ENCODE results near the gene RAB10.
"Not testable (repeated sequence)": the region's sequence is repeated elsewhere in the genome, so short reads cannot be mapped to it uniquely, and the experiment has no call there.

- TF ChIP-seq CTCF (conservative IDR thresholded peaks at IDR 0.05; ENCODE audit: low read depth, low read length); EZH2 (IDR thresholded peaks at IDR 0.05; ENCODE audit: low read length, unreplicated experiment): not testable (repeated sequence)
Measured at GRCh38 chr2:26088931-26089330, 55.0 kb downstream of the RAB10 start.
